Measurements from ENCODE around the gene PDIA2.

DNA sequence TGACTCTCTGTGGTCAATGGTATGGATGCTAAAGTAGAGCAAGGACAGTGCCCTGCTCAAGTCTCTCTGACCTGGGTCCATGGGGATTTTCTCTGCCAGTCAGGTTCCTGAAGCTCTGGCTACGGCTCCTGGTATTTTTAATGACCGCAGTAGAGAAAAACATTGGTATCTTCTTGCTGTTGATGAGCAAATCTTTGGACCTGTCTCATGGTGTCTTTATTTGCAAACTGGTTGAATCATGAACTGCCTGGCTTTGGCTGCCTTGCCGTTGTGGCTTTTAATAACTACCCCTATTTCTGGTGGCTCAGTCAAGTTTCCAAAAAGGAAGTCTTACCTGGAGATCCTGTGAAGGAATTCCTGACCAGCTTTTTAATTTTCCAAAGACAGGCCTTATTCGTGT lies 39.6 kb upstream of the PDIA2 start:
- TF ChIP-seq ARNTL (CRISPR knock-in tag; IDR thresholded peaks at IDR 0.05; ENCODE audit: borderline replicate concordance, low read depth): no peak
- TF ChIP-seq CSRNP3 (CRISPR knock-in tag; IDR thresholded peaks at IDR 0.05): no peak
- TF ChIP-seq, protein P1, sequence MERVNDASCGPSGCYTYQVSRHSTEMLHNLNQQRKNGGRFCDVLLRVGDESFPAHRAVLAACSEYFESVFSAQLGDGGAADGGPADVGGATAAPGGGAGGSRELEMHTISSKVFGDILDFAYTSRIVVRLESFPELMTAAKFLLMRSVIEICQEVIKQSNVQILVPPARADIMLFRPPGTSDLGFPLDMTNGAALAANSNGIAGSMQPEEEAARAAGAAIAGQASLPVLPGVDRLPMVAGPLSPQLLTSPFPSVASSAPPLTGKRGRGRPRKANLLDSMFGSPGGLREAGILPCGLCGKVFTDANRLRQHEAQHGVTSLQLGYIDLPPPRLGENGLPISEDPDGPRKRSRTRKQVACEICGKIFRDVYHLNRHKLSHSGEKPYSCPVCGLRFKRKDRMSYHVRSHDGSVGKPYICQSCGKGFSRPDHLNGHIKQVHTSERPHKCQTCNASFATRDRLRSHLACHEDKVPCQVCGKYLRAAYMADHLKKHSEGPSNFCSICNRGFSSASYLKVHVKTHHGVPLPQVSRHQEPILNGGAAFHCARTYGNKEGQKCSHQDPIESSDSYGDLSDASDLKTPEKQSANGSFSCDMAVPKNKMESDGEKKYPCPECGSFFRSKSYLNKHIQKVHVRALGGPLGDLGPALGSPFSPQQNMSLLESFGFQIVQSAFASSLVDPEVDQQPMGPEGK (CRISPR knock-in tag; IDR thresholded peaks at IDR 0.05; ENCODE audit: borderline replicate concordance): no peak
- TF ChIP-seq CSDC2 (CRISPR knock-in tag; IDR thresholded peaks at IDR 0.05): no peak

All from SK-N-SH treated with all-trans-retinoic acid at 6 μM for 48 hours (cell line).